Non-pigmented ciliary epithelial cell (primary cell): Measurements from ENCODE around the gene ADISSP.

Experiments
- DNase-seq: peaks from one replicate; pipeline ENCODE4 v3.0.0-alpha.2; 2010; ENCODE audit warnings: low read depth

ADISSP gene

GRCh38 chr20:3767427-3768341, at the start of gene ADISSP:
TSS of gene ADISSP (minus strand) at chr20:3767753. CDS start at chr20:3760100, 7,653 bp downstream.
- peak; percentile 89 for DNase-seq

GRCh38 chr20:3815703-3816315, 48.3 kb upstream of the ADISSP start:
- DNase-seq, result no peak

- no peak for DNase-seq
Observed at GRCh38 chr20:3814928-3815495, 47.5 kb upstream of the ADISSP start.

- DNase-seq, result no peak
Observed at GRCh38 chr20:3813848-3814581, 46.5 kb upstream of the ADISSP start.

GRCh38 chr20:3812975-3813847, 45.7 kb upstream of the ADISSP start:
- DNase-seq, result no peak

GRCh38 chr20:3812259-3812681, 44.7 kb upstream of the ADISSP start:
- no peak for DNase-seq

GRCh38 chr20:3811467-3812258, 44.1 kb upstream of the ADISSP start:
- no peak for DNase-seq

GRCh38 chr20:3808544-3808943, 41.0 kb upstream of the ADISSP start:
- DNase-seq, result no peak

GRCh38 chr20:3804781-3805180, 37.2 kb upstream of the ADISSP start:
- DNase-seq, result no peak

- no peak for DNase-seq
Observed at GRCh38 chr20:3804254-3804751, 36.8 kb upstream of the ADISSP start.

GRCh38 chr20:3803854-3804253, 36.3 kb upstream of the ADISSP start:
- DNase-seq, result no peak

GRCh38 chr20:3803289-3803688, 35.7 kb upstream of the ADISSP start:
- no peak for DNase-seq

GRCh38 chr20:3802524-3803239, 35.1 kb upstream of the ADISSP start:
- no peak for DNase-seq

GRCh38 chr20:3801846-3802245, 34.3 kb upstream of the ADISSP start:
- DNase-seq, result no peak

- no peak for DNase-seq
Observed at GRCh38 chr20:3801299-3801698, 33.7 kb upstream of the ADISSP start.

GRCh38 chr20:3800878-3801260, 33.3 kb upstream of the ADISSP start:
- no peak for DNase-seq

- no peak for DNase-seq
Observed at GRCh38 chr20:3800256-3800877, 32.8 kb upstream of the ADISSP start.

GRCh38 chr20:3798908-3799248, 31.3 kb upstream of the ADISSP start:
- DNase-seq, result no peak

GRCh38 chr20:3798373-3798768, 30.8 kb upstream of the ADISSP start:
- DNase-seq, result no peak
